Iris pigment epithelial cell (primary cell): ENCODE data around the gene DDIT3.
A peak's percentile ranks its signal among the peaks of the same experiment; 100 is the strongest.

ENCODE experiments used
- DNase-seq: peaks from one replicate; pipeline ENCODE4 v3.0.0-alpha.2; 2011; ENCODE audit warnings: low read depth

The DDIT3 gene, protein sequence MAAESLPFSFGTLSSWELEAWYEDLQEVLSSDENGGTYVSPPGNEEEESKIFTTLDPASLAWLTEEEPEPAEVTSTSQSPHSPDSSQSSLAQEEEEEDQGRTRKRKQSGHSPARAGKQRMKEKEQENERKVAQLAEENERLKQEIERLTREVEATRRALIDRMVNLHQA

GRCh38 chr12:57520053-57520818 is at the start of gene DDIT3:
Gene DDIT3 (minus strand): TSS chr12:57520514. CDS start chr12:57517406, 3,108 bp downstream.
- peak; percentile 98 for DNase-seq

- no peak for DNase-seq
Observed at GRCh38 chr12:57569858-57570257, 49.5 kb upstream of the DDIT3 start.

DNA sequence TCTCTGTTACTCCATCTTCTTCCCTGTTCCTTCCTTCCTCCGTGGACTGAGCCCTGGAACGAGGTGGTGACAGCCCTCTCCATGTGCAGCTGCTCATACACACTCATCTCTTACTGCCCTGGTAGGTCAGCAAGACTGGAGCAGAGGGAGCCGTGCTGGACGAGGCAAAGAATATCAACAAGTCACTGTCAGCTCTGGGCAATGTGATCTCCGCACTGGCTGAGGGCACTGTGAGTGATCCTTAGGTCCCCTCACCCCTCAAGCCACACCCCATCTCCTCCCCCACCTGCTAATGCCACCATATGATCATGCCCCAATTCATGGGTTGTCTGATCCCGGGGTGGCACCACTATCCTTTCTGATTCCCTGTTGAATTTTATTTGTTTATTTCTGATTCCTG is 48.5 kb upstream of the DDIT3 start:
- DNase-seq, result no peak

GRCh38 chr12:57564178-57564740 is 43.9 kb upstream of the DDIT3 start:
- no peak for DNase-seq

GRCh38 chr12:57563358-57563757 is 43.0 kb upstream of the DDIT3 start:
- DNase-seq, result no peak

GRCh38 chr12:57561117-57561516 is 40.8 kb upstream of the DDIT3 start:
- peak; percentile 56 for DNase-seq

- DNase-seq, result no peak
Observed at GRCh38 chr12:57560516-57560915, 40.2 kb upstream of the DDIT3 start.

DNA sequence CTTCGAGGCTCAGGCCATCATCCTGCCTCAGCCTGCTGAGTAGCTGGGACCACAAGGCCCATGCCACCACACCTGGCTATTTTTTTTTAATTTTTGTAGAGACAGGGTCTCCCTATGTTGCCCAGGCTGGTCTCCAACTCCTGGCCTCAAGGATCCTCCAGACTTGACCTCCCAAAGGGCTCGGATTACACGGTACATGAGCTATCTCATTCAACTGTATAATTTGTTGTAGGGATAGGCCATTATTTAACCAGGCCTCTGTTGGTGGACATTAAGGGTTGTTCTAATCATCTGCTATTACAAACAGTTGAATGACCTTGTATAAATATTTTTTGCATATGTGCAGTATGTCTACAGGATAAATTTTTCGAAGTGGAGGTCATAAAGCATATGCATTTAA is 38.5 kb upstream of the DDIT3 start:
- no peak for DNase-seq

DNA sequence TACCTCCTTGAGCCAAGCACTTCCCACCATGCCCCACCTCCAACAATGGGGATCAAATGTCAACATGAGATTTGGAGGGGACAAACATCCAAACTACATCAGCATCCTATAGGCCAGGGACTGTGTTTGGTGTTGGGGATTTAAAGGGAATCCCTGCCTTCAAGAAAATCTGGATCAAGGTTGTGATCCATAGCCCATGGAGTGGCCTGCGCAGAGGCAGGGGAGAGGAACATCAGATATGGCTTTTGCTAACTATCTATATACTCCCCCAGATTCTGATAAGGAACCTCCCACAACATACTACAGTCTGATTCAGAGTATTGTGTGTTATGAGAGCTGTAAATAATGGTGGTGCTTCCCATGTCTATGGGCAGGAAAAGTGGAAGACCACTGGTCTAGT is 34.6 kb upstream of the DDIT3 start:
- no peak for DNase-seq

- no peak for DNase-seq
Observed at GRCh38 chr12:57554453-57554852, 34.1 kb upstream of the DDIT3 start.

GRCh38 chr12:57553343-57554202 is 33.3 kb upstream of the DDIT3 start:
- no peak for DNase-seq

- peak; percentile 16 for DNase-seq
Observed at GRCh38 chr12:57552835-57553313, 32.6 kb upstream of the DDIT3 start.

GRCh38 chr12:57552306-57552651 is 32.0 kb upstream of the DDIT3 start:
- DNase-seq, result no peak

DNA sequence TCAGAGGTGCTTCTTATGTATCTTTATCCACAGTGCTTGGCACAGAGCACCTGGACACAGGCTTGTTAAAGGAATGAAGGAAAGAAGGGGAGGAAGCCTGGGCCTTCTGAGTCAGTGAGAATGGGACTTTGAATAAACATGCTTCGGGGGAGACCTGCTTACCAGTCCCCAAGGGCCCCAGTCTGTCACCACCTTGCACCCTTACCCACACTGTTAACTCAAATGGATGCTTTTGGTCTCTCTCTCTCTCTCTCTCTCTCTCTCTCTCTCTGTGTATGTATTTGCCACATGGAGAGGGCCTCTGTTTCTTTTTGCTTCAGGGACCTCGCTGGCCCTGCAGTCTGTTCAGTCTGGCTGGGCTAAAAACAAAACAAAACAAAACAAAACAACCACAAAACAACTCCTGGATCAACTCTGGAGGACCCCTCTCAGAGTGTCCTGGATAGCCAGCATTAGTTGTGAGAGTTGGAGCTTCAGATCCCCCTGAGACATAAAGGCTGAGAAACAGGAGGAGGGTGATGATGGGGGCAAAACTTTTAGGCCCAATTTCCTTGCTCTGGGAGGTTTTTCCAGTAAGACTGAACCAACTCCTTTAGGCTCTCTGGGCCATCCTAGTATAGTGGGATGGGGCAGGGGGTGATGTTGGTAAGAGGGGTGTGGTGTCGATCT is 31.5 kb upstream of the DDIT3 start:
- no peak for DNase-seq

- DNase-seq, result no peak
Observed at GRCh38 chr12:57550641-57551549, 30.6 kb upstream of the DDIT3 start.

GRCh38 chr12:57549909-57550640 is 29.8 kb upstream of the DDIT3 start, which contains the start of gene KIF5A:
Gene KIF5A (plus strand): TSS chr12:57550044. CDS start chr12:57550272, 228 bp downstream.
- DNase-seq, result no peak

- no peak for DNase-seq
Observed at GRCh38 chr12:57549203-57549908, 29.0 kb upstream of the DDIT3 start.

DNA sequence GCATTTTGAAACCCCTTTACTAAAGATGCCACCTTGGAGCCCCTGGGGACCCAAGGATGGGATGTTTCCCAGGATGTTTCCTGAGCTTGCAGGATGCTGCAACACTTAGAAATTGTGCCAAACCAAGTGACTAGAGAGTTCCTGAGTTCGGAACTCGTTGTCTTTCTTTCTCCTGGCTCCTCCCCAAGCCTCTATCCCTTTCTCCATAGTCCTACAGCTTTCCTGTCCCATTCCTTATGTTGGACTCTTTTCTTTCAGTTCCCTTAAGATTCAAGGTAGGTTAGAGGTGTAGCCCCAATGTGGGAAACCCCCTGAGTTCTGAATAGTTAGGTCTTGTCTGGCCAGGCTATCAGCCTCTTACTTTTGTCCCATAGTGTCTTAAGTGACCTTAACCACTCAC is 28.2 kb upstream of the DDIT3 start:
- DNase-seq, result no peak

- DNase-seq, result no peak
Observed at GRCh38 chr12:57548013-57548315, 27.6 kb upstream of the DDIT3 start.
